HG03280 (cell line): ENCODE data around the gene NUP210.
"Not testable (repeated sequence)": the region's sequence is repeated elsewhere in the genome, so short reads cannot be mapped to it uniquely, and the experiment has no call there.

Source experiments
- ATAC-seq: cut with Tn5 transposase; IDR thresholded peaks from one replicate; pipeline ENCODE4 v1.9.1; 2021; ENCODE audit warnings: mild to moderate bottlenecking, moderate library complexity; ENCODE audit not compliant: unreplicated experiment

NUP210 gene

GRCh38 chr3:13420045-13420830, at the start of gene NUP210:
TSS of gene NUP210 (minus strand) at chr3:13420322. CDS start at chr3:13420226, 96 bp downstream.
- ATAC-seq: peak; percentile 62

- no peak for ATAC-seq
These were observed 46.7 kb upstream of the NUP210 start for GRCh38 chr3:13466781-13467180.

GRCh38 chr3:13465236-13465873, 45.2 kb upstream of the NUP210 start:
- ATAC-seq: no peak

- ATAC-seq: no peak
These were observed 43.7 kb upstream of the NUP210 start for GRCh38 chr3:13463618-13464400.

- no peak for ATAC-seq
These were observed 42.7 kb upstream of the NUP210 start for GRCh38 chr3:13462822-13463221.

GRCh38 chr3:13462125-13462629, 42.1 kb upstream of the NUP210 start:
- ATAC-seq: no peak

- peak; percentile 77 for ATAC-seq
These were observed 41.3 kb upstream of the NUP210 start for GRCh38 chr3:13461169-13462124.

GRCh38 chr3:13460341-13460736, 40.2 kb upstream of the NUP210 start:
- ATAC-seq: no peak

GRCh38 chr3:13459605-13460340, 39.7 kb upstream of the NUP210 start:
- ATAC-seq: no peak

- ATAC-seq: no peak
These were observed 37.5 kb upstream of the NUP210 start for GRCh38 chr3:13457593-13457992.

GRCh38 chr3:13455644-13456043, 35.5 kb upstream of the NUP210 start:
- no peak for ATAC-seq

GRCh38 chr3:13452490-13453335, 32.6 kb upstream of the NUP210 start:
- no peak for ATAC-seq

- ATAC-seq: peak; percentile 8
These were observed 31.2 kb upstream of the NUP210 start for GRCh38 chr3:13451301-13451673.

GRCh38 chr3:13442882-13443281, 22.8 kb upstream of the NUP210 start:
- not testable (repeated sequence) for ATAC-seq

- no peak for ATAC-seq
These were observed 20.2 kb upstream of the NUP210 start for GRCh38 chr3:13440204-13440817.

GRCh38 chr3:13436213-13436612, 16.1 kb upstream of the NUP210 start:
- ATAC-seq: not testable (repeated sequence)

- ATAC-seq: no peak
These were observed 13.8 kb upstream of the NUP210 start for GRCh38 chr3:13433912-13434311.

GRCh38 chr3:13432093-13432492, 12.0 kb upstream of the NUP210 start:
- no peak for ATAC-seq
